Chondrocyte (in vitro differentiated cells): ENCODE data around the gene BBS9. TPM values are rescaled to one million over a fixed set of nuclear protein-coding genes. Genes with fewer than 3 reads are reported as not detected.

ENCODE experiments used
- DNase-seq: peaks from one replicate; pipeline ENCODE4 v3.0.0; 2021; ENCODE audit warnings: mixed read lengths, low spot score
- H3K27ac Mint-ChIP-seq: one replicate; pipeline ENCODE4 v1.8.0; 2021; ENCODE audit warnings: mild to moderate bottlenecking, moderate library complexity, mixed read lengths; ENCODE audit not compliant: unreplicated experiment
- H3K27me3 Mint-ChIP-seq: 2 replicates; pipeline ENCODE4 v1.8.0; 2021; ENCODE audit warnings: low read depth, mixed read lengths
- H3K36me3 Mint-ChIP-seq: 2 replicates; pipeline ENCODE4 v1.8.0; 2021; ENCODE audit warnings: low read depth, mixed read lengths
- H3K4me1 Mint-ChIP-seq: 2 replicates; pipeline ENCODE4 v1.8.0; 2021; ENCODE audit warnings: low read depth, mild to moderate bottlenecking, mixed read lengths
- H3K4me3 Mint-ChIP-seq: one replicate; pipeline ENCODE4 v1.8.0; 2021; ENCODE audit warnings: mild to moderate bottlenecking, moderate library complexity, mixed read lengths; ENCODE audit not compliant: unreplicated experiment
- H3K9me3 Mint-ChIP-seq: 2 replicates; pipeline ENCODE4 v1.8.0; 2021; ENCODE audit warnings: low read depth, mixed read lengths
- CTCF ChIP-seq: fragments of 200-600 bp; sonication (generic); IDR thresholded peaks from 2 replicates; pipeline ENCODE4 v1.5.0; 2021; ENCODE audit warnings: antibody characterized with exemption, mild to moderate bottlenecking, moderate library complexity
- total RNA-seq: library from RNA; stranded (reverse); gene quantifications from 3 replicates; pipeline ENCODE4 v1.2.1, GENCODE V29; 2021

Gene BBS9
- total RNA-seq, 1 donor from 2014 or later: 16.5 TPM

GRCh38 chr7:33423646-33424020 lies 294.3 kb downstream of the BBS9 start:
- H3K36me3 Mint-ChIP-seq: no peaks in the 10 kb centered on the region
- H3K27me3 Mint-ChIP-seq: no peaks in the 10 kb centered on the region
- H3K4me1 Mint-ChIP-seq: no peaks in the 10 kb centered on the region
- TF ChIP-seq CTCF: peak; percentile 65
- no peak for DNase-seq
- no peak overlapping the region for H3K4me3 Mint-ChIP-seq
- H3K27ac Mint-ChIP-seq: no peak overlapping the region
- no peaks in the 10 kb centered on the region for H3K9me3 Mint-ChIP-seq

- TF ChIP-seq CTCF: no peak
These were observed 296.0 kb downstream of the BBS9 start for GRCh38 chr7:33425395-33425794.

GRCh38 chr7:33425929-33426678 lies 296.7 kb downstream of the BBS9 start:
- no peaks in the 10 kb centered on the region for H3K27me3 Mint-ChIP-seq
- no peak for DNase-seq
- no peaks in the 10 kb centered on the region for H3K4me1 Mint-ChIP-seq
- TF ChIP-seq CTCF: no peak
- no peaks in the 10 kb centered on the region for H3K36me3 Mint-ChIP-seq
- H3K4me3 Mint-ChIP-seq: no peak overlapping the region
- H3K9me3 Mint-ChIP-seq: no peaks in the 10 kb centered on the region
- H3K27ac Mint-ChIP-seq: no peak overlapping the region

More at GRCh38 chr7:33425395-33425794, 296.0 kb downstream of the BBS9 start:
- Mint-ChIP-seq H3K4me1 (no peaks in the 10 kb centered on the region), H3K27ac (no peak overlapping the region), H3K4me3 (no peak overlapping the region), H3K9me3 (no peaks in the 10 kb centered on the region), H3K27me3 (no peaks in the 10 kb centered on the region), H3K36me3 (no peaks in the 10 kb centered on the region)
- DNase-seq: no peak

GRCh38 chr7:33428415-33428814 lies 299.1 kb downstream of the BBS9 start:
- no peaks in the 10 kb centered on the region for H3K9me3 Mint-ChIP-seq

GRCh38 chr7:33431543-33431942 lies 302.2 kb downstream of the BBS9 start:
- Mint-ChIP-seq H3K27me3 (no peaks in the 10 kb centered on the region), H3K36me3 (no peaks in the 10 kb centered on the region), H3K4me3 (no peak overlapping the region), H3K27ac (no peak overlapping the region), H3K4me1 (no peaks in the 10 kb centered on the region), H3K9me3 (no peaks in the 10 kb centered on the region)
- TF ChIP-seq CTCF: no peak
- DNase-seq: no peak

More at GRCh38 chr7:33428415-33428814, 299.1 kb downstream of the BBS9 start:
- no peak for DNase-seq
- no peak overlapping the region for H3K4me3 Mint-ChIP-seq
- no peaks in the 10 kb centered on the region for H3K36me3 Mint-ChIP-seq
- no peaks in the 10 kb centered on the region for H3K4me1 Mint-ChIP-seq
- no peaks in the 10 kb centered on the region for H3K27me3 Mint-ChIP-seq
- H3K27ac Mint-ChIP-seq: no peak overlapping the region
- no peak for TF ChIP-seq CTCF
